Measurements from ENCODE around the gene ANK2. TPM values are rescaled to one million over a fixed set of nuclear protein-coding genes. Genes with fewer than 3 reads are reported as not detected.

Gene ANK2
- total RNA-seq, 1 experiment from 2014 or later = 5.5 TPM

DNA sequence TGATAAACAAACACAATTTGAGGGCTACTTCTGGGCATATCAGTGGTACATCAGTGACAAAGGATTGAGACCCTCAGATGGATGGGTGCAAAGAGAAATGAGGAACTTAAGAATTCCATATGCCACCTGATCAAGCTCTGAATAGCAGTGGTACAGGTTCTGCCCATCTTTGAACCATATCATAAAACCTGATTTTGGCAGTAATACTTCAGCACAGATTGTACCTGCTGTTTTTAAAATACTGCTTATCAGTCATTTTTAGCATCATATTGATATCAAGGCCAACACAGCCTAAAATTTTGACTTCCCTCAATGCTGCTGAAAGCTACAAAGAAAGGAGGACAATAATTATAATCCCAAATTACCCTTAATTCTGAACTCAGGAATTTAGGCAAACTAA is 41.5 kb downstream of the ANK2 start:
- Histone ChIP-seq H3K27ac (ENCODE audit: low read length) (no peak overlapping the region), H3K4me1 (ENCODE audit: control insufficient read depth, insufficient read depth, low read length) (no peaks in the 10 kb centered on the region), H3K36me3 (ENCODE audit: control insufficient read depth, insufficient read depth, low read length) (no peaks in the 10 kb centered on the region), H3K27me3 (ENCODE audit: control insufficient read depth, insufficient read depth, low read length) (no peaks in the 10 kb centered on the region), H3K4me3 (ENCODE audit: low read depth in 2 of 2, low read length in 2 of 2) (no peak overlapping the region), H3K9me3 (ENCODE audit: control insufficient read depth, insufficient read depth, low read depth, low read length) (no peaks in the 10 kb centered on the region)
- TF ChIP-seq POLR2AphosphoS5 (IDR thresholded peaks at IDR 0.05; ENCODE audit: low read depth, low read length) (no peak), TCF7L2 (IDR thresholded peaks at IDR 0.05; ENCODE audit: low read depth, low read length) (no peak), SIN3A (IDR thresholded peaks at IDR 0.05; ENCODE audit: borderline replicate concordance, insufficient read depth, low read depth, low read length) (no peak)
- TF ChIP-seq, protein P1, sequence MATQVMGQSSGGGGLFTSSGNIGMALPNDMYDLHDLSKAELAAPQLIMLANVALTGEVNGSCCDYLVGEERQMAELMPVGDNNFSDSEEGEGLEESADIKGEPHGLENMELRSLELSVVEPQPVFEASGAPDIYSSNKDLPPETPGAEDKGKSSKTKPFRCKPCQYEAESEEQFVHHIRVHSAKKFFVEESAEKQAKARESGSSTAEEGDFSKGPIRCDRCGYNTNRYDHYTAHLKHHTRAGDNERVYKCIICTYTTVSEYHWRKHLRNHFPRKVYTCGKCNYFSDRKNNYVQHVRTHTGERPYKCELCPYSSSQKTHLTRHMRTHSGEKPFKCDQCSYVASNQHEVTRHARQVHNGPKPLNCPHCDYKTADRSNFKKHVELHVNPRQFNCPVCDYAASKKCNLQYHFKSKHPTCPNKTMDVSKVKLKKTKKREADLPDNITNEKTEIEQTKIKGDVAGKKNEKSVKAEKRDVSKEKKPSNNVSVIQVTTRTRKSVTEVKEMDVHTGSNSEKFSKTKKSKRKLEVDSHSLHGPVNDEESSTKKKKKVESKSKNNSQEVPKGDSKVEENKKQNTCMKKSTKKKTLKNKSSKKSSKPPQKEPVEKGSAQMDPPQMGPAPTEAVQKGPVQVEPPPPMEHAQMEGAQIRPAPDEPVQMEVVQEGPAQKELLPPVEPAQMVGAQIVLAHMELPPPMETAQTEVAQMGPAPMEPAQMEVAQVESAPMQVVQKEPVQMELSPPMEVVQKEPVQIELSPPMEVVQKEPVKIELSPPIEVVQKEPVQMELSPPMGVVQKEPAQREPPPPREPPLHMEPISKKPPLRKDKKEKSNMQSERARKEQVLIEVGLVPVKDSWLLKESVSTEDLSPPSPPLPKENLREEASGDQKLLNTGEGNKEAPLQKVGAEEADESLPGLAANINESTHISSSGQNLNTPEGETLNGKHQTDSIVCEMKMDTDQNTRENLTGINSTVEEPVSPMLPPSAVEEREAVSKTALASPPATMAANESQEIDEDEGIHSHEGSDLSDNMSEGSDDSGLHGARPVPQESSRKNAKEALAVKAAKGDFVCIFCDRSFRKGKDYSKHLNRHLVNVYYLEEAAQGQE (IDR thresholded peaks at IDR 0.05; ENCODE audit: insufficient read depth in 1 of 2, low read depth in 2 of 2, low read length in 1 of 2) = no peak
- TF ChIP-seq, protein P2, sequence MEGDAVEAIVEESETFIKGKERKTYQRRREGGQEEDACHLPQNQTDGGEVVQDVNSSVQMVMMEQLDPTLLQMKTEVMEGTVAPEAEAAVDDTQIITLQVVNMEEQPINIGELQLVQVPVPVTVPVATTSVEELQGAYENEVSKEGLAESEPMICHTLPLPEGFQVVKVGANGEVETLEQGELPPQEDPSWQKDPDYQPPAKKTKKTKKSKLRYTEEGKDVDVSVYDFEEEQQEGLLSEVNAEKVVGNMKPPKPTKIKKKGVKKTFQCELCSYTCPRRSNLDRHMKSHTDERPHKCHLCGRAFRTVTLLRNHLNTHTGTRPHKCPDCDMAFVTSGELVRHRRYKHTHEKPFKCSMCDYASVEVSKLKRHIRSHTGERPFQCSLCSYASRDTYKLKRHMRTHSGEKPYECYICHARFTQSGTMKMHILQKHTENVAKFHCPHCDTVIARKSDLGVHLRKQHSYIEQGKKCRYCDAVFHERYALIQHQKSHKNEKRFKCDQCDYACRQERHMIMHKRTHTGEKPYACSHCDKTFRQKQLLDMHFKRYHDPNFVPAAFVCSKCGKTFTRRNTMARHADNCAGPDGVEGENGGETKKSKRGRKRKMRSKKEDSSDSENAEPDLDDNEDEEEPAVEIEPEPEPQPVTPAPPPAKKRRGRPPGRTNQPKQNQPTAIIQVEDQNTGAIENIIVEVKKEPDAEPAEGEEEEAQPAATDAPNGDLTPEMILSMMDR (IDR thresholded peaks at IDR 0.05) = no peak
- intact Hi-C loops (cut with micrococcal nuclease; ENCODE audit: unreplicated experiment) = loop anchor here (10.0 kb wide), 2 partner anchors 326 to 456 kb away; partner anchors contain the start of genes LARP7 and ZGRF1
- ATAC-seq = no peak
- no peak for DNase-seq (ENCODE audit: low read depth, low spot score)
- in situ Hi-C loops (cut with HindIII; ENCODE audit: low pct_unique_long_range_greater_than_20kb, low sequenced_read_pairs) = no loop called here
- CTCF ChIA-PET = no interaction called here
- no TSS peak for BruUV-seq (replicated peaks)
- POLR2A ChIA-PET = no interaction called here

DNA sequence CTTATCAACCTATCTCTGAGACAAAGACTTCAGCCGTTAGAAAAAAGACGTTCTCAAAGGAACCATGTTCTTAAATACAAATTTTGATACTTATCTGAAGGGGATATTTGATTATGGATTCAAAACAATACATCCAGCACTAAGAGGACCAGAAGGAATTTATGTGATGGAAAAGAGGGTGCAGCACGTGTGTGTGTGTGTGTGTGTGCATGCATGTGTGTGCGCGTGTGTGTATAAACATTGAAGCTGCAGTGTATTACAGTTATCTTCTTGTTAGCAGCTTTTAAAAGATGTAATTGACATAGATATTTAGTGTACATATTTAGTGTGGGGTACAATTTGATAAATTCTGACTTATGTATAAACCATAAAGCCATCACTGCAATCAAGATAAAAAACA is 44.9 kb downstream of the ANK2 start:
- no peak overlapping the region for H3K27ac ChIP-seq (ENCODE audit: low read length)
- no peak for ATAC-seq

More for the DNA sequence above, 44.9 kb downstream of the ANK2 start:
- intact Hi-C loops (cut with micrococcal nuclease; ENCODE audit: unreplicated experiment) (loop anchor here (10.0 kb wide), 2 partner anchors 330 to 460 kb away; partner anchors contain the start of genes LARP7 and ZGRF1), in situ Hi-C loops (cut with HindIII; ENCODE audit: low pct_unique_long_range_greater_than_20kb, low sequenced_read_pairs) (no loop called here)
- Histone ChIP-seq H3K4me3 (ENCODE audit: low read depth in 2 of 2, low read length in 2 of 2) (no peak overlapping the region), H3K36me3 (ENCODE audit: control insufficient read depth, insufficient read depth, low read length) (no peaks in the 10 kb centered on the region), H3K27me3 (ENCODE audit: control insufficient read depth, insufficient read depth, low read length) (no peaks in the 10 kb centered on the region), H3K9me3 (ENCODE audit: control insufficient read depth, insufficient read depth, low read depth, low read length) (no peaks in the 10 kb centered on the region), H3K4me1 (ENCODE audit: control insufficient read depth, insufficient read depth, low read length) (no peaks in the 10 kb centered on the region)
- no peak for DNase-seq (ENCODE audit: low read depth, low spot score)
- POLR2A ChIA-PET = no interaction called here
- BruUV-seq (replicated peaks) = no TSS peak
- CTCF ChIA-PET = no interaction called here
- no peak for TF ChIP-seq TCF7L2 (IDR thresholded peaks at IDR 0.05; ENCODE audit: low read depth, low read length)
- TF ChIP-seq, protein P1 (IDR thresholded peaks at IDR 0.05; ENCODE audit: insufficient read depth in 1 of 2, low read depth in 2 of 2, low read length in 1 of 2) = no peak
- no peak for TF ChIP-seq SIN3A (IDR thresholded peaks at IDR 0.05; ENCODE audit: borderline replicate concordance, insufficient read depth, low read depth, low read length)
- no peak for TF ChIP-seq POLR2AphosphoS5 (IDR thresholded peaks at IDR 0.05; ENCODE audit: low read depth, low read length)

Data from Panc1 (cell line).